GM19468 (cell line): Measurements from ENCODE around the gene BAIAP2L2.
"Not testable (repeated sequence)": the region's sequence is repeated elsewhere in the genome, so short reads cannot be mapped to it uniquely, and the experiment has no call there.

Experiments
- ATAC-seq: cut with Tn5 transposase; IDR thresholded peaks from one replicate; pipeline ENCODE4 v1.9.1; 2021; ENCODE audit warnings: mild to moderate bottlenecking, moderate library complexity, moderate number of reproducible peaks; ENCODE audit not compliant: unreplicated experiment; ENCODE audit errors: extremely low read depth

BAIAP2L2 gene

GRCh38 chr22:38082986-38083710 lies 27.3 kb downstream of the BAIAP2L2 start:
- no peak for ATAC-seq

GRCh38 chr22:38081941-38082828 lies 28.3 kb downstream of the BAIAP2L2 start:
- ATAC-seq, result no peak

GRCh38 chr22:38081636-38081940 lies 28.9 kb downstream of the BAIAP2L2 start:
- no peak for ATAC-seq

- ATAC-seq, result no peak
Measured at GRCh38 chr22:38080850-38081635, 29.4 kb downstream of the BAIAP2L2 start.

- no peak for ATAC-seq
Measured at GRCh38 chr22:38080474-38080849, 30.0 kb downstream of the BAIAP2L2 start.

GRCh38 chr22:38079804-38080203 lies 30.7 kb downstream of the BAIAP2L2 start:
- ATAC-seq, result no peak

- ATAC-seq, result not testable (repeated sequence)
Measured at GRCh38 chr22:38079208-38079607, 31.3 kb downstream of the BAIAP2L2 start.

GRCh38 chr22:38078046-38078840 lies 32.2 kb downstream of the BAIAP2L2 start:
- ATAC-seq, result no peak

GRCh38 chr22:38077595-38077994 lies 32.9 kb downstream of the BAIAP2L2 start:
- ATAC-seq, result no peak

- no peak for ATAC-seq
Measured at GRCh38 chr22:38077096-38077495, 33.4 kb downstream of the BAIAP2L2 start.

- no peak for ATAC-seq
Measured at GRCh38 chr22:38075961-38076360, 34.5 kb downstream of the BAIAP2L2 start.

GRCh38 chr22:38075105-38075825 lies 35.2 kb downstream of the BAIAP2L2 start:
- ATAC-seq, result no peak

GRCh38 chr22:38074181-38075104 lies 36.0 kb downstream of the BAIAP2L2 start:
- ATAC-seq, result no peak

GRCh38 chr22:38073150-38074130 lies 37.0 kb downstream of the BAIAP2L2 start:
- ATAC-seq, result no peak

- no peak for ATAC-seq
Measured at GRCh38 chr22:38072322-38073149, 37.9 kb downstream of the BAIAP2L2 start.
